GM21723 (cell line): ENCODE data around the gene ABHD17B.

Source experiments
- ATAC-seq: cut with Tn5 transposase; IDR thresholded peaks from one replicate; pipeline ENCODE4 v1.9.1; 2021; ENCODE audit warnings: mild to moderate bottlenecking, moderate library complexity; ENCODE audit not compliant: unreplicated experiment

ABHD17B gene

GRCh38 chr9:71879644-71880174 is 31.3 kb downstream of the ABHD17B start:
- ATAC-seq, result no peak

GRCh38 chr9:71878327-71879274 is 32.4 kb downstream of the ABHD17B start:
- no peak for ATAC-seq

- no peak for ATAC-seq
Observed at GRCh38 chr9:71876829-71877228, 34.2 kb downstream of the ABHD17B start.

DNA sequence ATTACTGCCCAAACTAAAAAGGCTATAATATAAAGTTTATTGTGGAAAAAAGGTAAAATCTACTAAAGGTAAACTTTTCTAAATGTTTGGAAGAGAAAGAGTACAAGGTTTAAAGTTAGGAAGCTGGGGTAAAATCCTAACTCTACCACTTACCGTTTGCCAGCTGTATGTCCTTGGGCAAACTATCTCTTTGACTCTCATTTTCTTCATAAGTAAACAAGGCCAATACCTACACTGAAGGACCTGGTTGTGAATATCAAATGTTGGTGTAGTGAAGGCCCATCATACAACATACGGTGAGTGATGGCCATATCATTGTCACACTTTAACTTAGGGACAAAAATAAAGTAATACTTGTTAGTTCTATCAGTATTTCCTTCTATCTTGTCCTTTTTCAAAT is 34.9 kb downstream of the ABHD17B start:
- no peak for ATAC-seq

- ATAC-seq, result no peak
Observed at GRCh38 chr9:71875345-71875744, 35.6 kb downstream of the ABHD17B start.

DNA sequence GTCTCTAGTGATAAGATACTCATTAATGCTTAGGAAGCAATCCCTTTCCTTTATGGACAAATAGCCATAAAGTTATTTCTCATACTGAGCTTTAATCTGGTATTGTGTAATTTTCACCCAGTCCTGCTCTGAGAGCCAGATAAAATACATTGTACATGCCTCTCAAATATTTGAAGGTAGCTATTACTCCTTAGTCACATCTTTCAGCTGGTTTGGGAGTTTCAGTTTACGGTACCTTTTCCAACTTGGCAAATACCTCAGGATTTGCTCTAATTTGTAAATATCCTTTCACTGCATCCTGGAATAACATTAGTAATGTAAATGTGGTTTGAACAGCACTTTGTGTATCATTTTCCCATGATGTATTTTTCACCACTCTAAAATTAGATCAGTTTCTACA is 47.4 kb downstream of the ABHD17B start:
- ATAC-seq, result no peak

DNA sequence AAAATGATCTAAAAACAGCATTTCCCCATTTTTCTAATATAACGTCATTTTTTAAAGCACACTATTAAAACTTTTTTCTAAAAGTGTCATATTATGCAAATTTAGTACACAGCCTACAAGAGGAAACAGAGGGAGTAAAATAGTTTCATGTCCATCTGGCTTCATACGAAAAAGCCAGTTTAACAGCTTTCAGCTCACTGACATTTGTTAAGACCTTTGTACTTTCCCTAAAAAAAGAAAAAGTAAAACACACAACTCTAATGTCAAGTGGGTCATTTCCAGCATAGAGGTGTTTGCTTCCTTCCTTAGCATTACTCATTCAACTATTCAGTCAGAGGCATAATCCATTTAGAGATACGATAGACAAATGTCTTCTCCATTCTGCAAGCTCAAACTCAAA is 49.4 kb downstream of the ABHD17B start:
- no peak for ATAC-seq

GRCh38 chr9:71859939-71860338 is 51.1 kb downstream of the ABHD17B start:
- ATAC-seq, result no peak

DNA sequence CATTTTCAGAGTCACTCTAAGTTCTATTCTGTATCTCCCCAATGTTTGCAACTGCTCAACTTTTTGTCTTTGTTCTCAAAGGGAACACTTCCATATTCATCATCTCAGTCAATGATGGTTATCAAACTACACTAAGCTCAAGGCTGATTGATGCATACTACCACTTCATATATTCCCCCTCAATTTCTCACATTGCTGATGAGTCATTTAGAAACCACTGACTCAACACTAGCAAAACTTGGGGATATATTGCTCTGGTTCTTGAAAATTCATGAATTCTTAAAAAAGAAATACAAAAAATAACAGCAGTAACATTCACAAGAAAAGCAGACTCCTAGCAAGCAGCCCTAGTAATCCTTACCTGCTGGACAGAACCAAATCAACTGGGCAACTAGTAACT is 52.2 kb downstream of the ABHD17B start:
- peak; percentile 66 for ATAC-seq

GRCh38 chr9:71858102-71858798 is 52.7 kb downstream of the ABHD17B start:
- no peak for ATAC-seq

GRCh38 chr9:71857159-71857558 is 53.8 kb downstream of the ABHD17B start:
- ATAC-seq, result no peak

- ATAC-seq, result no peak
Observed at GRCh38 chr9:71854811-71855210, 56.2 kb downstream of the ABHD17B start.

DNA sequence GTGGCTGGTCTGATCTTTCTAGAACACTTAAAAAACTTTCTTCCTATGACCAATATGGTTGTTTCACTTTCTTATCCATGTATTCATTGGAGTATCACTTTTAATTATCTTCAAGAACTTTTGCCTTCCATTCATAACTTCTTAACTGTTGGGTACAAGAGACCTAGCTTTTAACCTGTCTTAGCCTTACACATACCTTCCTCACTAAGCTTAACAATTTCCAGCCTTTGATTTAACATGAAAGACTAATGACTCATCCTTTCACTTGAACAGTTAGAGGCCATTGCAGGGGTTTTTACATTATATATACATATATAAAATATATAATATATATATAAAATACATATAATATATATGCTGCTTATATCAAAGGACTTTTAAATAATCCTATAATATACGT is 57.9 kb downstream of the ABHD17B start:
- ATAC-seq, result no peak

GRCh38 chr9:71850996-71851395 is 60.0 kb downstream of the ABHD17B start:
- ATAC-seq, result no peak

DNA sequence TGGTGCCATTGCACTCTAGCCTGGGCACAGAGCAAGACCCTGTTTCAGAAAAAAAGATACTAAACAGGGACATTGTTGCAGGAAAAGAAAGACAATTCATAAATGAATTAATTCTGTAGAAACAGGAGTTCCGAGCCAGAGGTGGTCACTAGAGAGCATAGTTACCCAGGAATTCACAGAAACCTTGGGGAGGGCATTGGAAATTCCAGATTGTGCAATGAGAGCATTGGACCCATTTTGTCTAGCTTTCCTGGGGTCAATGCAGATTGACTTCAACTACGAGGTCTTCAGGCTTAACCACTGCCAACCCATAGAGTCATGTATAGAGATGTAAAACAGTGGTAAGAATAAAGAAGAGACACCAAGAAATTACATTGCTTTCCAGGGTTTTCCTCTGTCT is 63.1 kb downstream of the ABHD17B start:
- no peak for ATAC-seq

- ATAC-seq, result no peak
Observed at GRCh38 chr9:71844808-71845207, 66.2 kb downstream of the ABHD17B start.

GRCh38 chr9:71839668-71840067 is 71.3 kb downstream of the ABHD17B start:
- ATAC-seq, result no peak

DNA sequence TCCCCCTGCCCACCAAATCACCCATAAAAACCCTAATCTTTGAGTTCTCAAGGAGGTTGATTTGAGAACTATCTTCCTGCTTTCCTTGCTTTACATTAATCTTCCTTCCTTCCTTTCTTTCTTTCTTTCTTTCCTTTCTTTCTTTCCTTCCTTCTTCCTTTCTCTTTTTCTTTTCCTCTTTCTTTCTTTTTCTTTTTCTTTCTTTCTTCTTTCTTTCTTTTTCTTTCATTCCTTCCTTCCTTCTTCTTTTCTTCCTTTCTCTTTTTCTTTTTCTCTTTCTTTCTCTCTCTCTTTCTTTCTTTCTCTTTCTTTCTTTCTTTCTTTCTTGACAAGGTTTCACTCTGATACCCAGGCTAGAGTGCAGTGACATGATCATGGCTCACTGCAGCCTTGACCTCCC is 75.4 kb downstream of the ABHD17B start:
- ATAC-seq, result no peak

- no peak for ATAC-seq
Observed at GRCh38 chr9:71830929-71831328, 80.1 kb downstream of the ABHD17B start.

GRCh38 chr9:71830153-71830552 is 80.8 kb downstream of the ABHD17B start:
- no peak for ATAC-seq

- no peak for ATAC-seq
Observed at GRCh38 chr9:71826279-71826678, 84.7 kb downstream of the ABHD17B start.

DNA sequence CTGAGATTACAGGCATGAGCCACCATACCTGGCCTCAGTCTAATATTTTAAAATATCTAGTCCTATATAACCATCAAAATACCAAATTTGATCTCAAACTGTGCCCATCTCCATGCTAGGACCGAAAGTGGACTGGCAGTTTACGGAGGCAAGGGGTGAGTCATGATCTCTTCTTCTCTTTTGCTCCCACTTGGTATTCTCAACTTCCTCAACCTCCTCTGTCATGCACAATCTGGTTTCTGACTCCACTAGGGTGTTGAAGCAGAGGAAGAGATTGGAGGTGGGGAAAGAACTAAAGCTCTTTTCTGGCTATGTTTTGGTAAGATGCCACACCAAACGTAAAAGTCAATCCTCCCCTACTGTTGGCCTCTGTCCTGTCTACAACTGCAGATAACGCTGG is 86.7 kb downstream of the ABHD17B start:
- ATAC-seq, result no peak
